ENCODE results near the gene LIPA. TPM values are rescaled to one million over a fixed set of nuclear protein-coding genes. Genes with fewer than 3 reads are reported as not detected.

LIPA gene
- total and polyA plus RNA-seq, 11 donors: 4.8 to 127 (median 18.8) TPM

DNA sequence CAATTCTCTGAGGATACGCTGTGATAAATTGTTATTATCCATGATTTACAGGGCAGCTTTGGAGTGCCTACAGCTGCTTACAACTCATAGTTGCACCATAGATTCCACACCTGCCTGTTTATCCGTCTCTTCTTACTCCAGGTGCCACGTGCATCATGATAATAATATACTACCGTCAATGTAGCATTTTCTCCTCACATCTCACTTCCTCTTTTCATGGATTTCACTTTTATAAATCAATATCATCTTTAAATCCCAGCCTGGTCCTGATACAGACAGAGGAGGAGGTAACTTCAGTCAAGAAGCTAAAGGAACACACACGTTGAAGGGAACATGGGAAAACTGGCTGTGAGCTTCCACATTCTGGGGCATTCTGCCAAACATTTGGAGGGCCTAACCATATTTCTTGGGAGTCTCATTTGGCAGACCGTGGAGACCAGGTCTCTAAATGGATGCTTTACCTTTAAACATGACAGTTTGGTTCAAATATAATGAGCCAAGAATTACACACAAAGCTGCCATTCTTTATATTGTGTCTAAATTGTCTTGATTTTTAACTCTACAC, 46.9 kb downstream of the LIPA start:
- H3K4me1 ChIP-seq: peaks cover 0 to 25% (median 11%) of the 10 kb centered on the region in 12 donors
- no peak for DNase-seq
- H3K27ac ChIP-seq: no peak overlapping the region
- no peak for ATAC-seq
- H3K9me3 ChIP-seq: no peaks in the 10 kb centered on the region
- H3K36me3 ChIP-seq: no peaks in the 10 kb centered on the region
- TF ChIP-seq, protein P1, sequence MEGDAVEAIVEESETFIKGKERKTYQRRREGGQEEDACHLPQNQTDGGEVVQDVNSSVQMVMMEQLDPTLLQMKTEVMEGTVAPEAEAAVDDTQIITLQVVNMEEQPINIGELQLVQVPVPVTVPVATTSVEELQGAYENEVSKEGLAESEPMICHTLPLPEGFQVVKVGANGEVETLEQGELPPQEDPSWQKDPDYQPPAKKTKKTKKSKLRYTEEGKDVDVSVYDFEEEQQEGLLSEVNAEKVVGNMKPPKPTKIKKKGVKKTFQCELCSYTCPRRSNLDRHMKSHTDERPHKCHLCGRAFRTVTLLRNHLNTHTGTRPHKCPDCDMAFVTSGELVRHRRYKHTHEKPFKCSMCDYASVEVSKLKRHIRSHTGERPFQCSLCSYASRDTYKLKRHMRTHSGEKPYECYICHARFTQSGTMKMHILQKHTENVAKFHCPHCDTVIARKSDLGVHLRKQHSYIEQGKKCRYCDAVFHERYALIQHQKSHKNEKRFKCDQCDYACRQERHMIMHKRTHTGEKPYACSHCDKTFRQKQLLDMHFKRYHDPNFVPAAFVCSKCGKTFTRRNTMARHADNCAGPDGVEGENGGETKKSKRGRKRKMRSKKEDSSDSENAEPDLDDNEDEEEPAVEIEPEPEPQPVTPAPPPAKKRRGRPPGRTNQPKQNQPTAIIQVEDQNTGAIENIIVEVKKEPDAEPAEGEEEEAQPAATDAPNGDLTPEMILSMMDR (IDR thresholded peaks at IDR 0.05): no peak
- no peak for TF ChIP-seq POLR2A (IDR thresholded peaks at IDR 0.05)
- WGBS, 4 donors: 58 to 79% (median 76%) methylated on average over 4 to 6 of the region's 6 CpGs
- peaks cover 0 to 36% (median 0%) of the 10 kb centered on the region in 9 donors for H3K27me3 ChIP-seq
- intact Hi-C loops (cut with DNase I): loop anchor here in 5 of 10 donors (5.0 to 10.0 kb wide), 5 partner anchors 90 to 267 kb away; no protein-coding TSS in a partner anchor
- no peak overlapping the region for H3K4me3 ChIP-seq

DNA sequence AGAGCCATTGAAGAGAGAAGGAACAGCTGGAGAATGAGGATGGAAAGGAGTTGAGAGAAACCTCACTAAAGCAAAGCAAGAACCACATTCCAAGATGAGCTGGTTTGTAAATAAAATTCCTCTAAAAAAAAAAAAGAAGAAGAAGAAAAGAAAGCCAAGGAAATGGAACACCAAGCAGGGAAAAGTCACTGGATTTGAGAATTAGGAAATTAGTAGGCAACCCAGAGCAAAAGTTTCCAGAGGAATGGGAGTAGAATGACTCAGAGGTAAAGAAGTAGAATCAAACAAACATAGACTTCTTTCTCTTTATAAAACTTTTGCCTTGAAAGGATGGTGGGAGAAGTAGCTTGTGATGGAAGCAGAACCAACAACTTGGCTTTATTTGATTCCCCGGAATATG, 48.3 kb downstream of the LIPA start:
- TF ChIP-seq, protein P1 (IDR thresholded peaks at IDR 0.05): no peak
- no peak for TF ChIP-seq POLR2A (IDR thresholded peaks at IDR 0.05)
- Histone ChIP-seq H3K9me3 (no peaks in the 10 kb centered on the region), H3K27me3 (peaks cover 0 to 30% (median 0%) of the 10 kb centered on the region in 9 donors), H3K36me3 (no peaks in the 10 kb centered on the region), H3K27ac (no peak overlapping the region), H3K4me3 (no peak overlapping the region), H3K4me1 (peaks cover 0 to 20% (median 10%) of the 10 kb centered on the region in 12 donors)
- WGBS, 4 donors: 94 to 97% (median 95%) methylated on average over 1 of the region's 1 CpG
- no peak for DNase-seq
- intact Hi-C loops (cut with DNase I): loop anchor here in 3 of 10 donors (5.0 to 10.0 kb wide), 3 partner anchors 88 to 266 kb away; no protein-coding TSS in a partner anchor
- no peak for ATAC-seq

DNA sequence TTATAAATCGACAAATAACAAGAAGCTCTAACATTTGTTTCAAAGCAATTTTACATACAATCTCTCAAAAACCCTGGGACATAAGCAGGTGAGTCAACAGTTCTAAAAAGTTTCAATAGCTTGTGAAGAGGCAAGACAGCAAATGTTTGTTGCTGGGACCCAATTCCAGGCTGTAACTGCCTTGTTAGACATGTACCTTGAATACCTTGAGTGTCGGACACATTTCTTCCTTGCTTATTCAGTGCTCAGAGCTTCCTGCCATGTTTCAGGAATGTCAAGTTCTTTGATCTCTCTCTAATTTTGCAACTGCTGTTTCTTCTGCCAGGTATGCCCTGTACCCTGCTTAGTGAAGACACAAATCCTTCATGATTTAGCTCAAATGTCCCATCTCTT, 49.5 kb downstream of the LIPA start:
- peaks cover 0 to 10% (median 8%) of the 10 kb centered on the region in 12 donors for H3K4me1 ChIP-seq
- WGBS, 4 donors: 48 to 97% (median 83%) methylated on average over 2 of the region's 2 CpGs
- H3K9me3 ChIP-seq: no peaks in the 10 kb centered on the region
- H3K36me3 ChIP-seq: no peaks in the 10 kb centered on the region
- ATAC-seq (no peak), DNase-seq (no peak)
- no peak overlapping the region for H3K4me3 ChIP-seq
- H3K27ac ChIP-seq: no peak overlapping the region
- intact Hi-C loops (cut with DNase I): loop anchor here in 3 of 10 donors (5.0 to 10.0 kb wide), 3 partner anchors 87 to 265 kb away; no protein-coding TSS in a partner anchor
- TF ChIP-seq, protein P1 (IDR thresholded peaks at IDR 0.05): no peak
- TF ChIP-seq POLR2A (IDR thresholded peaks at IDR 0.05): no peak
- peaks cover 0 to 19% (median 0%) of the 10 kb centered on the region in 9 donors for H3K27me3 ChIP-seq

DNA sequence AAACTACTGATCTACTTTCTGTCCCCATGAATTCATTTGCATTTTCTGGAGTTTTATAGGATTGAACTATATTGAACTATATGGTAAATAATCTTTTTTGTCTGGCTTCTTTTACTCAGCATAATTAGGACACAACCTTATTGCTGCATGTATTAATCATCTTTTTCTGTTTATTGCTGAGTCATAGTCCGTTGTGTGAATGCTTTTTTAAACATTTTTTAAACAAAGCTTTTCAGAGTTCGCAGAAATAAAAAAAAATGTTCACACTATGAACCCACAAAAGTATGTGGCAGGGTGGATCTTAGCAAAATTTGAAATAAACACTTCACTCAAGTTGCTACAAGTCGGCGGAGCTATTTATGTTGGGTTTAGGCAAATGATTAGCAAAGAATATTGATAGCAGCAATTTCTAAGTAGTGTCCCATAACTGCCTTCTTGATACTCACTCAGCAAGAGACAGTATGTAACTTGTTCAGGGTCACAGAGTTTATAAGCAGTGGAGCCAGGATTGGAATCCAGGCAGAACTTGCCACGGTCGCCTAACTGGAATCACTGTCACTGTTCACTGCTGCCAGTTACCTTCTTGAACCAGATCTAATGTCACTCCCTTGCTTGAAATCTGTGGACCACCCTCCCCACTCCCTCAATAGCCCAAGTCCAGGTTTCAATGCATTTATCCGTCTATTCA, 50.1 kb downstream of the LIPA start:
- intact Hi-C loops (cut with DNase I): loop anchor here in 3 of 10 donors (5.0 to 10.0 kb wide), 3 partner anchors 87 to 264 kb away; no protein-coding TSS in a partner anchor
- Histone ChIP-seq H3K9me3 (no peaks in the 10 kb centered on the region), H3K4me1 (peaks cover 0 to 5% (median 2%) of the 10 kb centered on the region in 12 donors), H3K4me3 (no peak overlapping the region), H3K36me3 (no peaks in the 10 kb centered on the region), H3K27ac (no peak overlapping the region), H3K27me3 (peaks cover 0 to 14% (median 0%) of the 10 kb centered on the region in 9 donors)
- WGBS, 4 donors: 91 to 96% (median 91%) methylated on average over 7 of the region's 7 CpGs
- no peak for DNase-seq
- TF ChIP-seq, protein P1 (IDR thresholded peaks at IDR 0.05): no peak
- no peak for TF ChIP-seq POLR2A (IDR thresholded peaks at IDR 0.05)
- no peak for ATAC-seq
